ENCODE results near the gene C10orf120. TPM values are rescaled to one million over a fixed set of nuclear protein-coding genes. Genes with fewer than 3 reads are reported as not detected.

Gene C10orf120
- total and polyA plus RNA-seq, 2 donors, result 0.02 TPM; not detected in 1

DNA sequence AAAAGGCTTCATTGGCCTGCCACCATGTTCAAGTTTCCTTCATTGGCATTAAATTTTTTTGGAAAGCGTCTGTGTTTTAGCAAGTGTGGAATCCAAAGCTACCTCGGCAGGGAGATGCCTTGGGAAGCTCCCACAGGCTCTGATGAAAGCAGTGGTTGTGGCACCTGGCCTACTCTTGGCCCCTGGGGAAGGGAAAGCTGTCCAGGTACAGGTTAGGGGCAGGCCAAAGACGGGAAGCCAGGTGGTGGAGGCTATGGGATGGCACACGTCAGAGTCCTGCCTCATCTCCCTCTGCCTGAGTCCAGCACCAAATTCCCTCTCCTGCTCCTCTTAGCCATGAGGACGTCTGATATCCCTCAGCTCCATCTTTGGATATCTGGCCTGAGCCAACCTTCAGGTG, 49.7 kb downstream of the C10orf120 start:
- Histone ChIP-seq H3K9me3 (ENCODE audit: control insufficient read depth in 2 of 2, insufficient read depth in 1 of 2, low read length in 1 of 2) (no peaks in the 10 kb centered on the region), H3K27me3 (ENCODE audit: control insufficient read depth in 2 of 2, insufficient read depth in 1 of 2, low read length in 1 of 2) (no peaks in the 10 kb centered on the region), H3K4me3 (ENCODE audit: low read length in 2 of 2) (no peak overlapping the region), H3K4me1 (ENCODE audit: control insufficient read depth in 2 of 2, insufficient read depth in 2 of 2, low read length in 2 of 2) (no peaks in the 10 kb centered on the region), H3K36me3 (ENCODE audit: control insufficient read depth in 2 of 2, insufficient read depth in 2 of 2, low read length in 1 of 2) (no peaks in the 10 kb centered on the region), H3K27ac (ENCODE audit: low read depth in 1 of 2, low read length in 1 of 2) (no peak overlapping the region)
- no peak for DNase-seq (ENCODE audit: low read depth in 6 of 9, low spot score in 9 of 9)
- WGBS, result 90% methylated on average over 5 of the region's 5 CpGs

DNA sequence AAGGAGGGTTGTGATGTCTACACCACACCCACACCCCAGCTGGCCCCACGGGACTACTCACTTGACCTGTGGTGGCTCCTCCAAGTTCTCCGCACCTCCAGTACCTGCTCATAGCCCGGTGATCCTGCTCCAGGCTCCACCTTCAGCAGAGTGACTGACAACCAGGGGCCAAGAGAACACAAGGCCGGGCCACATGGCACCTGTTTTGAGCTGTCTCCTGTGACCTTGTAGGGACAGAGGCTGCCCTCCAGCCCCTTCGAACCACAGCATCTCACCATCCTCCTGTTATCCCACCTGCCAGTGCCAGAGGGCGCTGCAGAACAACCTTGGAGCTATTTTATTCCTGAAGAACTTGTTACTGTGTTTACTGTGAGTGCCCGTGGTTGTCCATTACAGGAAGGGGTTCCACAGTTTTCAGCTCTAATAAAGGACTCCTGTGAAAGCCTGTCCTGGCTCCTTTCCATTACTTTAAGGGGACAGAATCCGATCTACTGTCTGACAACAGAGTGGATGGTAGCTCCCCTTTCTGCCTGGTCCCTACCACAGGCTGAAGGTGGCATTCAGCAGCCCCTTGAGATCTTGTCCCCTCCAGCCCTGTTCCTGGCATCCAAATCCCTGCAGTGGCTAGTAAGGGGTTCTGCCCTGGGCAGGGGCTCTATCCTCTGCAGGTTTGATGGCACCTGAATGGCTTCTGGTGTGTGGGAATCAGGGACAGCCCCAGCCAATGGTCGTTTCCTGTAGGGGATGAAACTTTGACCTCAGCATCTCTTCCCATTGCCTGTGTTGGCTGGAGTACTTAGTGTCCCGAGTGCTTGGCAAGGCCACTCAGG, 50.8 kb downstream of the C10orf120 start:
- Histone ChIP-seq H3K27ac (ENCODE audit: low read depth in 1 of 2, low read length in 1 of 2) (no peak overlapping the region), H3K4me3 (ENCODE audit: low read length in 2 of 2) (no peak overlapping the region), H3K9me3 (ENCODE audit: control insufficient read depth in 2 of 2, insufficient read depth in 1 of 2, low read length in 1 of 2) (no peaks in the 10 kb centered on the region), H3K27me3 (ENCODE audit: control insufficient read depth in 2 of 2, insufficient read depth in 1 of 2, low read length in 1 of 2) (no peaks in the 10 kb centered on the region), H3K36me3 (ENCODE audit: control insufficient read depth in 2 of 2, insufficient read depth in 2 of 2, low read length in 1 of 2) (no peaks in the 10 kb centered on the region), H3K4me1 (ENCODE audit: control insufficient read depth in 2 of 2, insufficient read depth in 2 of 2, low read length in 2 of 2) (no peaks in the 10 kb centered on the region)
- peak in 4 of 9 donors; percentile 2 to 34 (median 16) for DNase-seq (ENCODE audit: low read depth in 6 of 9, low spot score in 9 of 9)
- WGBS, result 40% methylated on average over 10 of the region's 10 CpGs

Other genes starting within 250 kb of the C10orf120 start
- not detected for gene ARMS2, start 245.2 kb downstream of the C10orf120 start, total RNA-seq
- gene ARMS2, start 245.2 kb downstream of the C10orf120 start, polyA plus RNA-seq, result 0.18 TPM
- 12.0 TPM for gene HTRA1, start 238.3 kb downstream of the C10orf120 start, total RNA-seq
- 82.8 TPM for gene HTRA1, start 238.3 kb downstream of the C10orf120 start, polyA plus RNA-seq
- 0.09 TPM for gene DMBT1, start 139.1 kb downstream of the C10orf120 start, total RNA-seq
- 0.27 TPM for gene DMBT1, start 139.1 kb downstream of the C10orf120 start, polyA plus RNA-seq
- gene CUZD1, start 146.0 kb upstream of the C10orf120 start, total RNA-seq, result 1.1 TPM
- 3.1 TPM for gene CUZD1, start 146.0 kb upstream of the C10orf120 start, polyA plus RNA-seq
- gene FAM24B, start 179.7 kb upstream of the C10orf120 start, total RNA-seq, result 3.8 TPM
- gene FAM24B, start 179.7 kb upstream of the C10orf120 start, polyA plus RNA-seq, result 7.1 TPM
- gene FAM24A, start 210.8 kb upstream of the C10orf120 start, total RNA-seq, result not detected
- not detected for gene FAM24A, start 210.8 kb upstream of the C10orf120 start, polyA plus RNA-seq

All from thymus (tissue), 11 donors.